Measurements from ENCODE around the gene REEP1. TPM values are rescaled to one million over a fixed set of nuclear protein-coding genes. Genes with fewer than 3 reads are reported as not detected.
"Not testable (repeated sequence)": the region's sequence is repeated elsewhere in the genome, so short reads cannot be mapped to it uniquely, and the experiment has no call there.

Gene REEP1
- total and polyA plus RNA-seq, 8 donors, result 1.4 to 7.0 (median 4.0) TPM

GRCh38 chr2:86229221-86229620 lies 108.2 kb downstream of the REEP1 start:
- Histone ChIP-seq H3K27ac (no peak overlapping the region), H3K27me3 (no peaks in the 10 kb centered on the region), H3K9me3 (no peaks in the 10 kb centered on the region), H3K36me3 (no peaks in the 10 kb centered on the region), H3K4me3 (no peak overlapping the region), H3K4me1 (no peaks in the 10 kb centered on the region)
- no peak for DNase-seq
- ATAC-seq, result no peak
- intact Hi-C loops (cut with DNase I), result loop anchor here in 2 of 3 donors (10.0 kb wide), 2 partner anchors 136 to 146 kb away; no protein-coding TSS in a partner anchor
- no peak for TF ChIP-seq CTCF (IDR thresholded peaks at IDR 0.05)
- no peak for FAIRE-seq
- 89 to 91% methylated on average over 4 of the region's 4 CpGs for WGBS, 2 donors

GRCh38 chr2:86228574-86228973 lies 108.9 kb downstream of the REEP1 start:
- H3K27me3 ChIP-seq, FAIRE-seq, H3K9me3 ChIP-seq, DNase-seq, H3K27ac ChIP-seq, H3K4me3 ChIP-seq, H3K36me3 ChIP-seq, H3K4me1 ChIP-seq, ATAC-seq: not testable (repeated sequence)
- intact Hi-C loops (cut with DNase I), result loop anchor here in 2 of 3 donors (10.0 kb wide), 2 partner anchors 136 to 146 kb away; no protein-coding TSS in a partner anchor
- 93 to 96% methylated on average over 8 of the region's 8 CpGs for WGBS, 2 donors

- intact Hi-C loops (cut with DNase I), result loop anchor here in 2 of 3 donors (10.0 kb wide), 2 partner anchors 137 to 147 kb away; no protein-coding TSS in a partner anchor
Measured at GRCh38 chr2:86227685-86228084, 109.7 kb downstream of the REEP1 start.

GRCh38 chr2:86226636-86227520 lies 110.5 kb downstream of the REEP1 start:
- ATAC-seq (no peak), DNase-seq (no peak), FAIRE-seq (no peak)
- WGBS, 2 donors, result 89% methylated on average over 9 of the region's 9 CpGs
- Histone ChIP-seq H3K27ac (no peak overlapping the region), H3K4me1 (peaks cover 0 to 3% (median 0%) of the 10 kb centered on the region in 3 donors), H3K9me3 (no peaks in the 10 kb centered on the region), H3K27me3 (no peaks in the 10 kb centered on the region), H3K4me3 (no peak overlapping the region), H3K36me3 (no peaks in the 10 kb centered on the region)
- no peak for TF ChIP-seq CTCF (IDR thresholded peaks at IDR 0.05)
- intact Hi-C loops (cut with DNase I), result loop anchor here in 2 of 3 donors (10.0 kb wide), 2 partner anchors 138 to 148 kb away; no protein-coding TSS in a partner anchor

More at GRCh38 chr2:86227685-86228084, 109.7 kb downstream of the REEP1 start:
- no peak for ATAC-seq
- FAIRE-seq, result no peak
- Histone ChIP-seq H3K9me3 (no peaks in the 10 kb centered on the region), H3K4me3 (no peak overlapping the region), H3K27ac (no peak overlapping the region), H3K4me1 (peaks cover 0 to 3% (median 0%) of the 10 kb centered on the region in 3 donors), H3K36me3 (no peaks in the 10 kb centered on the region), H3K27me3 (no peaks in the 10 kb centered on the region)
- WGBS, 2 donors, result 94 to 97% methylated on average over 2 of the region's 2 CpGs
- DNase-seq, result no peak
- TF ChIP-seq CTCF (IDR thresholded peaks at IDR 0.05), result no peak

GRCh38 chr2:86226070-86226469 lies 111.4 kb downstream of the REEP1 start:
- Histone ChIP-seq H3K4me3 (no peak overlapping the region), H3K36me3 (no peaks in the 10 kb centered on the region), H3K9me3 (no peaks in the 10 kb centered on the region), H3K4me1 (peaks cover 0 to 3% (median 0%) of the 10 kb centered on the region in 3 donors), H3K27ac (no peak overlapping the region), H3K27me3 (no peaks in the 10 kb centered on the region)
- TF ChIP-seq CTCF (IDR thresholded peaks at IDR 0.05), result no peak
- no peak for FAIRE-seq
- no peak for DNase-seq
- 94 to 95% methylated on average over 4 of the region's 4 CpGs for WGBS, 2 donors
- no peak for ATAC-seq
- intact Hi-C loops (cut with DNase I), result loop anchor here in 2 of 3 donors (10.0 kb wide), 2 partner anchors 139 to 149 kb away; no protein-coding TSS in a partner anchor

Data from pancreas (tissue), 10 donors.